Endothelial cell (in vitro differentiated cells): ENCODE measurements around the gene CALR3. TPM values are rescaled to one million over a fixed set of nuclear protein-coding genes. Genes with fewer than 3 reads are reported as not detected.

Experiments
- DNase-seq: peaks from one replicate; pipeline ENCODE4 v3.0.0; 2021; ENCODE audit warnings: low spot score
- H3K27ac Mint-ChIP-seq: one replicate; pipeline ENCODE4 v1.8.0; 2021; ENCODE audit warnings: mixed read lengths, inconsistent platforms; ENCODE audit not compliant: unreplicated experiment
- H3K27me3 Mint-ChIP-seq: one replicate; pipeline ENCODE4 v1.8.0; 2021; ENCODE audit warnings: mild to moderate bottlenecking, moderate library complexity, mixed read lengths, inconsistent platforms; ENCODE audit not compliant: unreplicated experiment
- H3K36me3 Mint-ChIP-seq: one replicate; pipeline ENCODE4 v1.8.0; 2021; ENCODE audit warnings: mild to moderate bottlenecking, low read depth, mixed read lengths, inconsistent platforms; ENCODE audit not compliant: unreplicated experiment
- H3K4me1 Mint-ChIP-seq: one replicate; pipeline ENCODE4 v1.8.0; 2021; ENCODE audit warnings: mild to moderate bottlenecking, mixed read lengths, inconsistent platforms; ENCODE audit not compliant: unreplicated experiment
- H3K4me3 Mint-ChIP-seq: one replicate; pipeline ENCODE4 v1.8.0; 2021; ENCODE audit warnings: mild to moderate bottlenecking, mixed read lengths, inconsistent platforms; ENCODE audit not compliant: unreplicated experiment
- H3K9me3 Mint-ChIP-seq: one replicate; pipeline ENCODE4 v1.8.0; 2021; ENCODE audit warnings: mixed read lengths, inconsistent platforms; ENCODE audit not compliant: unreplicated experiment
- CTCF ChIP-seq: fragments of 200-600 bp; sonication (generic); IDR thresholded peaks from one replicate; pipeline ENCODE4 v1.5.0; 2021; ENCODE audit warnings: antibody characterized with exemption; ENCODE audit not compliant: unreplicated experiment
- total RNA-seq: library from RNA; stranded (reverse); fragmentation: NEBNext Ultra II Directional; extraction: Animal tissue kit (Norgen Biotek cat#: 25700); gene quantifications from one replicate; pipeline ENCODE4 v1.2.1, GENCODE V29; 2021; ENCODE audit not compliant: unreplicated experiment

The CALR3 gene
- total RNA-seq, 1 donor from 2014 or later, result not detected

GRCh38 chr19:16446724-16447368 lies 49.1 kb downstream of the CALR3 start:
- H3K9me3 Mint-ChIP-seq, result no peaks in the 10 kb centered on the region

GRCh38 chr19:16446108-16446723 lies 49.8 kb downstream of the CALR3 start:
- peaks cover 45% of the 10 kb centered on the region for H3K4me1 Mint-ChIP-seq
- H3K4me3 Mint-ChIP-seq, result peak overlapping the region; percentile 16
- H3K27me3 Mint-ChIP-seq, result peaks cover 8% of the 10 kb centered on the region

More at GRCh38 chr19:16446724-16447368, 49.1 kb downstream of the CALR3 start:
- no peak for TF ChIP-seq CTCF
- H3K4me1 Mint-ChIP-seq, result peaks cover 45% of the 10 kb centered on the region
- H3K27ac Mint-ChIP-seq, result no peak overlapping the region
- no peak for DNase-seq
- H3K4me3 Mint-ChIP-seq, result no peak overlapping the region
- H3K36me3 Mint-ChIP-seq, result peaks cover 11% of the 10 kb centered on the region
- peaks cover 8% of the 10 kb centered on the region for H3K27me3 Mint-ChIP-seq

GRCh38 chr19:16445238-16446107 lies 50.5 kb downstream of the CALR3 start:
- no peak overlapping the region for H3K27ac Mint-ChIP-seq
- peaks cover 45% of the 10 kb centered on the region for H3K4me1 Mint-ChIP-seq
- H3K27me3 Mint-ChIP-seq, result peaks cover 8% of the 10 kb centered on the region
- peaks cover 14% of the 10 kb centered on the region for H3K36me3 Mint-ChIP-seq
- no peak for TF ChIP-seq CTCF
- H3K9me3 Mint-ChIP-seq, result no peaks in the 10 kb centered on the region
- no peak overlapping the region for H3K4me3 Mint-ChIP-seq
- DNase-seq, result no peak

More at GRCh38 chr19:16446108-16446723, 49.8 kb downstream of the CALR3 start:
- TF ChIP-seq CTCF, result no peak
- no peaks in the 10 kb centered on the region for H3K9me3 Mint-ChIP-seq
- no peak for DNase-seq
- H3K36me3 Mint-ChIP-seq, result peaks cover 11% of the 10 kb centered on the region
- no peak overlapping the region for H3K27ac Mint-ChIP-seq

GRCh38 chr19:16444269-16444600 lies 51.7 kb downstream of the CALR3 start:
- peaks cover 13% of the 10 kb centered on the region for H3K36me3 Mint-ChIP-seq
- no peaks in the 10 kb centered on the region for H3K9me3 Mint-ChIP-seq
- peaks cover 45% of the 10 kb centered on the region for H3K4me1 Mint-ChIP-seq
- H3K27me3 Mint-ChIP-seq, result peaks cover 8% of the 10 kb centered on the region
- TF ChIP-seq CTCF, result no peak
- no peak overlapping the region for H3K27ac Mint-ChIP-seq
- DNase-seq, result no peak
- peak overlapping the region; percentile 10 for H3K4me3 Mint-ChIP-seq
